GM21737 (cell line): ENCODE measurements around the gene ADTRP.
A peak's percentile ranks its signal among the peaks of the same experiment; 100 is the strongest.
"Not testable (repeated sequence)": the region's sequence is repeated elsewhere in the genome, so short reads cannot be mapped to it uniquely, and the experiment has no call there.

Experiments
- ATAC-seq: cut with Tn5 transposase; IDR thresholded peaks from one replicate; pipeline ENCODE4 v1.9.1; 2021; ENCODE audit warnings: mild to moderate bottlenecking, moderate library complexity; ENCODE audit not compliant: unreplicated experiment

Gene ADTRP

GRCh38 chr6:11804135-11804534 is 25.5 kb upstream of the ADTRP start:
- ATAC-seq = no peak

- ATAC-seq = no peak
Measured at GRCh38 chr6:11803591-11803971, 25.0 kb upstream of the ADTRP start.

- ATAC-seq = no peak
Measured at GRCh38 chr6:11802886-11803590, 24.4 kb upstream of the ADTRP start.

- not testable (repeated sequence) for ATAC-seq
Measured at GRCh38 chr6:11800531-11800930, 21.9 kb upstream of the ADTRP start.

GRCh38 chr6:11798538-11798937 is 19.9 kb upstream of the ADTRP start:
- ATAC-seq = no peak

GRCh38 chr6:11798096-11798495 is 19.5 kb upstream of the ADTRP start:
- no peak for ATAC-seq

- ATAC-seq = no peak
Measured at GRCh38 chr6:11796829-11797228, 18.2 kb upstream of the ADTRP start.

GRCh38 chr6:11795403-11795802 is 16.8 kb upstream of the ADTRP start:
- no peak for ATAC-seq

- no peak for ATAC-seq
Measured at GRCh38 chr6:11793277-11793676, 14.7 kb upstream of the ADTRP start.

- ATAC-seq = no peak
Measured at GRCh38 chr6:11791354-11792107, 12.9 kb upstream of the ADTRP start.

- no peak for ATAC-seq
Measured at GRCh38 chr6:11789744-11790143, 11.1 kb upstream of the ADTRP start.

GRCh38 chr6:11788043-11788442 is 9.4 kb upstream of the ADTRP start:
- ATAC-seq = no peak

GRCh38 chr6:11785774-11786579 is 7.4 kb upstream of the ADTRP start:
- ATAC-seq = peak; percentile 86

GRCh38 chr6:11785415-11785773 is 6.8 kb upstream of the ADTRP start:
- peak; percentile 45 for ATAC-seq

GRCh38 chr6:11784341-11784740 is 5.7 kb upstream of the ADTRP start:
- no peak for ATAC-seq

- no peak for ATAC-seq
Measured at GRCh38 chr6:11783524-11784064, 5.0 kb upstream of the ADTRP start.

- no peak for ATAC-seq
Measured at GRCh38 chr6:11782524-11782923, 3.9 kb upstream of the ADTRP start.

GRCh38 chr6:11780097-11780428 is 1.5 kb upstream of the ADTRP start:
- ATAC-seq = no peak

- ATAC-seq = no peak
Measured at GRCh38 chr6:11779329-11780096, 910 bp upstream of the ADTRP start.

GRCh38 chr6:11778036-11778435 is 567 bp downstream of the ADTRP start:
- ATAC-seq = no peak
